GM21360 (cell line): Measurements from ENCODE around the gene MYRFL.
"Not testable (repeated sequence)": the region's sequence is repeated elsewhere in the genome, so short reads cannot be mapped to it uniquely, and the experiment has no call there.

ENCODE experiments used
- ATAC-seq: cut with Tn5 transposase; IDR thresholded peaks from one replicate; pipeline ENCODE4 v1.9.1; 2021; ENCODE audit warnings: mild to moderate bottlenecking, moderate library complexity; ENCODE audit not compliant: unreplicated experiment

Gene MYRFL

DNA sequence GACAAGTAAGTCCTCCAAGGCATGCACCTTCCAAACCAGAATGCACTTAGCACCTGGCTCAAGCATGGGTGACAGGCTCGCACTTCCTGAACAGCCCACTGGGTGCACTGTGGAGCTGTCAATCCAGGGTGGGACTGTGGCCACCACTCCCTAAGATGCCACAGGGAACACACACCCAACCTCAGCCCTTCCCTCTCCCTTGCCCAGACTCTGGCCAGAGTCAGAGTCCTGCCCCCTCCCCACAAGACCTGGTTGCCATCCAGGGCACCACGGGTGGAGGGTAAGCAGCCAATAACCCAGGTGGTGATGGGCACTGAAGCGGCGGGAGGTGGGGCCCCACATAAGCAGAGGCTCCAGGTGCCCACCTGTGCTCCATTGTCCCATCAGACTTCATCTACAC, 160.6 kb downstream of the MYRFL start:
- ATAC-seq: peak; percentile 97

DNA sequence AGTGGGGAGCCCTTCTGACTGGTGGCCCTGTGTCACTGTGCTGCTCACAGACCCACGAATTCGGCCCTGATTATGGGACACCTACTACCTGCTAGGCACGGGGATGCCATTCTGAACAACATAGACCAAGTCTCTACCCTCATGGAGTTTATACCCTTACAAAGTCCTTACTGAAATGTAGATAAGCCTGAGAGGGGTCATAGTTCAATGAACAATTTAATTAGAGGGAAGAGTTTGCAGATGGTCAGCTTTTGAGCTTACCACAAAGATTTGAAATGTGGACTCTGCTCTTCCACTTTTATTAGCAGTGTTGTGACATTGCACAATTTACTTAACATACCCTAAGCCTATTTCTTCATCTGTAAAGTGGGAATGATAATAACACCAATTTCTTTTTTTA, 161.1 kb downstream of the MYRFL start:
- ATAC-seq: no peak

DNA sequence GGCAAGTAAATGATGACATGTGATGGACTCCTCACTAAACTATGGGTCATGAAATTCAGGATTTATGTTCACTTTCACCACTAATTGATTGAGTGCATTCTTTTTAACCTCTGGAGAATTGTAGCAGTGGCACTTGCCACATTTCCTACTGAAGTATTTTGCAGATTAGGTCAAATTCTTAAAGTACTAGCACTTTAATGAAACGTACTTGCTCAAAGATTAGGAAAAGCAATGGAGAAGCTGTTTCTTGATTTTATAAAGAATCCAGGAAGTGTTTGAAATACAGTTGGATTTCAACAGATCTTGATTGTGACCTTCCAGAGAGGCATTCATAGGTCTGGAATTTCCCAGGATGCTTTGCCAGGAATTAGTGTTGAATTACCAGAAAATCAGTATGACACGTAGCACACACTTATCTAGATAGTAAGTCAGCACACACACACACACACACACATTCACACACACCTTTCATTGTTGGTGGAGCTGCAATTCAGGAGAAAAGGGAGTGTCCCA, 162.6 kb downstream of the MYRFL start:
- no peak for ATAC-seq

DNA sequence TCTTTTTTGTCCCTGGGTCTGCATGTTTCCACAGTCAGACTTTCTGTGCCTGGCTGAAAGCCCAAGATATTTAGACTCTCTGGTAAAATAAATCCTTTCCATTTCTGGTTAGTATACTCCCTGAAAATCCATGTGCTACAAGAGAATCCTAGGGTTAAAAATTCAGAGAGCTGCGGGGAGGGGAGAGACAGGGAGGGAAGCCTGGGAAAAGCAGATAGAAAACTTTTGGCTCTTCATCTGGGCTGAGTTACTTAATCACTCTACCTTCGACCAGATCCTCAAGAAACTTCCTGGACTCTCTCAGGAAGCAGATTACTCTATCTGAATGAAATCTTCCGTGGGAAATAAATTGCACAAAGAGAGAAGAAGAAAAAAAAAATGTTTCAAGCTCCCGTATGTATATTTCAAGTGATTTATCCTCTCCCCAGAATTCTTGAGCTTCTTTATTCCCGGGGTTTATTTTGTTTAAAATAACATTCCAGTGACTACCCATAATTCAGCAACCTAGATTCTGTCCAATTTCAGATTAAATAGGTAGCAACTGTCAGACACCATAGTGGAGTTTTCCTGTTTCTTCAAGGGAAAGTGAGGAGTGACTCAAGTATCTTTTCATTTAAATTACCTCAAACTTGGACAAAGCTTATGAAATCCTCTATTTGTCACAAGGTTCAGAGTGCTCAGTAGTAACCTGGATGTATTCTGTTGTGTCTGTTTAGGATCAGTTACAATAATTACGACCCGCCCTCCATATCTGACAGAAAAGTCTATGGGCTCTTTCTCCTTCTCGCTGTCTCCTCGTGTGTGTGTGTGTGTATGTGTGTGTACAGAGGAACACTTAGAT, 163.7 kb downstream of the MYRFL start:
- no peak for ATAC-seq

DNA sequence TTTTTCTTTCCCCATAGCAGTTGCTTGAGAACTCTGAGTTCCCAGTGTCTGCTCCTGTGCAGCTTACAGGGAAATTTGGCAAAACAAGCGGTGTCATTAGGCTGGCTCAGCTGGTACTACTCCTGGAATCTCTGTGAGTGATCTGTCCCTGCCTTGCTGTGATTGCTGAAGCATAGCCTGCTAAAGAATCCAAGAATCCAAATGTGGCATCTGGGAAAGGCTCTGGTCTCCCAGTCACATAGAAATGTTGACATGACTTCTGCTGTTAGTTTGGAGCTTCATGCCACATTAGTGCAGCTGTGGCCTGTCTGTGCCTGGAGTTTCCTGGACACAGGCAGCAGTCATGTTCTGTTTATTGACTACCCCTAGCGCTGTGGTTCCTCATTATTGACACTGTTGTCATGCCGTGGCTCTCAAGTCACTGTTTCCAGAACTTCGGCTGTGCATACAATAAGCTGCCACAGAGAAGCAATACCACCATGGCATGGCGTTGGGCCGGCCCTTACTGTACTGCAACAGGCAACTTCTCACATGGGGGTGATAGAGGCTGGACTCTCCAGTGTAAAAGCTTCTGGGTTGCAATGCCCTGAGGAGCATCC, 166.8 kb downstream of the MYRFL start:
- ATAC-seq: no peak

DNA sequence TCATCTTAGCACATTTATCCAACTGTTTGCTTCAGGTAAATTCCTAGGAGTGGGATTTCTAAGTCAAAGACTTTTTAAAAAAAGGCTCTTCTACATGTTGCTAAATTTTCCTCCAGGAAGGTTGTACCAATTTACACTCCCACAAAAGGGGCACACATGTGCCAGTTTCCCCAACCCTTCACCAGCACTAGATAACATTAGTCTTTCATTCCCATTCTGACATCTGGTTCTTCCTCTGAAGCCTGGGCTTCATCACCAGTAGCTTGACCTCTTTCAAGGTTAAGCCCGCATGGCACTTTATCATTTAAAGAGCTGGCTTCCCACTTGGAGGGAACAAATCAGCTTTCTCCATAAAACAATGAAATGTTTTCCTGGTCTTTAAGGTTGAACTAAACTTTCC, 168.4 kb downstream of the MYRFL start:
- ATAC-seq: no peak

DNA sequence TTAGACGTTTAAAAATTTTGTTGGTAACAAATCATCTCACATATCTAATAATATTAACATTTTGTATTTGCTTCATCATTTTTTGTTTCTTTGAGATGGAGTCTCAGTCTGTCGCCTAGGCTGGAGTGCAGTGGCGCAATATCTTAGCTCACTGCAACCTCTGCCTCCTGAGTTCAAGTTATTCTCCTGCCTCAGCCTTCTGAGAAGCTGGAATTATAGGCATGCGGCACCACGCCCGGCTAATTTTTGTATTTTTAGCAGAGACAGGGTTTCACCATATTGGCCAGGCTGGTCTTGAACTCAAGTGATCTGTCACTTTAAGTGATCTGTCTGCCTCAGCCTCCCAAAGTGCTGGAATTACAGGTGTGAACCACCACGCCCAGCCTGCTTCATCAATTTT, 169.1 kb downstream of the MYRFL start:
- ATAC-seq: not testable (repeated sequence)

DNA sequence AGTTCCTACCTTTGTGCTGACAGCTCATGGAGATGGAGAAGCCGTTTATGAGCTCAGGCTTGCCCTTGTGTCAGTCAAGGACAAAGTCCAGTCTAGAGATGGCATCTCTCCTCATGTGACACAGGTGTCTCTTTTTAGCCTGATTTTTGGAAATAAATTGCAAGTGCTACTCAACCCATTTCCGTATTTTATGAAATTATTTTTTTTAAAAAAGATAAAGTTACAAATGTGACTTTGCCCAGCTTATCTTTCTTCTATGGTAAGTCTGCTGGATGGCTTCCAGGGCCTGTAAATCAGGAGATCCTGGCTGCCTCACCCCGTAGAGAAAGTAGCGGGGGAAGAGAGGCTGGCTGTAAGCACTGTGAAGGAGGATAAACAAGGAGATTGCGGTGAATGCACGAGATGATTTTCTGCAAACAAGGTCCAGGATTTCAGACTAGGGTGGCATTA, 169.7 kb downstream of the MYRFL start:
- ATAC-seq: no peak

DNA sequence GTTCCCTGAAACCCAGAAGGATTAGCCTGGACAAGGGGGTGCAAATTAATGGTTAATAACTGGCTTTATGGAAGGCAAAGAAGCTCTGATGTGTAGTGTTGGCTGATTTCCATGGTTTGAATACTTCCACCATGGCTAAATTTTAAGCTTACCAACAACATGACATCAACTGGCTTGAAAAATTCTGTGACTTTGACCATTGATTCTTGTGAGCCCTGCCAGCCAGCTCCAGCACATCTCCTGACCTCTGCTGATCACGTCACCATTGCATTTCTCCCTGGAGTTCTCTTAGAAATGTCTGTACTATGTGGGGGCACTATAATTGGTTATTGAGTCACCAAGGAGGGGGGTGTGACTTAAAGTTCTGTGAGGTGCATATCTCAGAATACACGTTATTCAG, 171.2 kb downstream of the MYRFL start:
- no peak for ATAC-seq

DNA sequence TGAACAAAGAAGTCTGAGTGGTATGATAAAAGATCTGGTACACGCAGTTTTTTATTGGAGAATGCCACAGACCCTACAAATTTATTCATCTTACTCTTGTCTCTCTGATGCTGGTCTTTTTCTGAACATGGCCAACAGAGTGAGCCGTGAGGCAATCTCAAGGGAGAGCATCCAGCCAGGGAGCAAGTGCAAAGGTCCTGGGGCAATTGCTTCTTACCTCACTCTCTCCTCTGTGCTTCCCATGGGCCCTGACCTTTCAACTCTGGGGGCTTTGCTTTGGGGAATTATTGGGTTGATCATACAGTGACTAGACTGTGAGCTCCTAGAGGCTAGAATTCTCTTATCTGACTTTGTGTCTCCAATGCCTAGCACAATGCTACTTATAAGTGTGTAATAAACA, 171.7 kb downstream of the MYRFL start:
- ATAC-seq: no peak

DNA sequence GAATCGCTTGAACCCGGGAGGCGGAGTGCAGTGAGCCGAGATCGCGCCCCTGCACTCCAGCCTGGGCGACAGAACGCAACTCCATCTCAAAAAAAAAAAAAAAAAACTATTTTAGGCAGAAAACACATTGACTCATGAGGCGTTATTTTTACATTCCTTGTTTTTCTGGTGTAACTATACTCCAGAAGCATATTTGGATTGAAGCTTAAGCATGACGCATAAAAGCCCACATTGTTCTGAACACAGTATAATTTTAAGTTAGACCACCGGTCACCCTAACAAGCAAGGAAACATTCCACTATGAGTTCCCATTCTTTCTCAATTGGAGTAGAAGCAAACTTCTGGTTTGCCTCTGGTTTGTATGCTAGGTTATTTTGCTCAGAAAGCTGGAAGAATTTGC, 173.0 kb downstream of the MYRFL start:
- no peak for ATAC-seq

DNA sequence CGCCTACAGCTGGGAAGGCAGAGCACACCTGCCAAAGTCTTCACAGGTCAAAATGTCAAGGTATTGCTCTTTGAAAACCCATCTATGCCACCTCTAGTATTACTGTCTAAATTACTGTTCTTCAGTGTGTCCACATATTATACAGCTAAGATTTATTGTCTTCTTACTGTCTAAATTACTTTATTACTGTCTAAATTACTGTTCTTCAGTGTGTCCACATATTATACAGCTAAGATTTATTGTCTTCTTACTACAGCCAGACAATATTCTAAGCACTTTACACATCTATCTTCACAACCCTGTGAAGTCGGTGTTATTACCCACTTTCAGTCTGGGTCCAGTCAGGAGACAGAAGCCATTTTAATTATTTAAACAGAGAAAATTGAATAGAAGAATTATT, 173.9 kb downstream of the MYRFL start:
- ATAC-seq: no peak

DNA sequence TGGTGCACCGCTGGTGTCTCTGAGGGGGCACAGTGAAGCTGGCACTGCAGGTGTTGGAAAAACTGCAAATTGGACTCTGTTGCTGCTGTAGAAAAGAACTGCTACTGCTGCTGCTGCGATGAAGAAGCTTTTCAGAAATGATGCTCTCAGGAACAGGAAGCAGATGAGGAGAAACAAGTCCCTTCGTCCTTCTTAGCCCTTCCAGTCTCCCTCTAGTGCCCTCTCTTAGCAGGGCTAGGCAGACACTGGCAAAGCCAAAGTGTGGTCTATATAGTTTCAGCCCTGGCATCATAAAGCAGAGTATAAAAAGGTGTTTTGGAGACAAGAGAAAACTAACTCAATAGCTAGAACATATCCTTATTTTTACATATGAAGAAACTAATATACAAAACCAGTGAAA, 174.5 kb downstream of the MYRFL start:
- ATAC-seq: no peak

DNA sequence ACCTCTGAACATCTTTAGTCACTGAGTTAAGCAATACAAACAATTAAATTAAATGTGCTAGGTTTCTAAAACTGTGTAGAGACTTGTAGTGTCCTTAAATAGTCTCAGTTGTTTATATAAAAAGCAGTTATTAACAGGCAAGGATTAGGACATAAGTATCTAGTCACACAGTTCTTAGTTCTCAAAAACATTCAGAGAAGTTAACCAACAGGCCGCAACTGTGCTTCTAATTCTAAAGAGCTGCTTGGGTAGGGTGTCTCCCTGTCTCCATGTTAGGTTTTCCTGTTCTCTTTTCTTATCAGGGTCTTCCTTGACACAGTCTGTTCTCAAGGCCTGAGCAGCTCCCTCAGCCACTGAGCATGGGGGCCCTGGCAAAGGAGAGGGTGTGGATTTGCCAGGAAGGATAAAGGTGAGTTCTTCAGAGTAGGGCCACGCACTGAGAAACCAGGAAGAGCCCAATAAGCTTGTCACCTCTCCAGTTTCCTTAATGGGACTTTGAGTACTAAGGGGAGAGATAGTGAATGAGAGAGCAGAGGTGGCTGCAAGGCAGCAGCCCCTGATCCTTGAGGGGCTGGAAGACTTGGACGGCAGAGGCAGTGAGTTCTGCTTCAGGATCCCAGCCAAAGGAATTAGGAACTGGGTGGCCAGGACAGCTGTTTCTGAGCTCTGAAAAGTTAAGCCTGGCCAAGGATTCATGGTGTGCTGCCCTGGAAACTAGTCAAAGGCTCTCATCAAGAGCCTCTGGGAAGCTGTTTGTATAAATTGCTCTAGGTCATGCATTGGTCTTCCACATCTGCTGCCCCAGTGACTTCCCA, 177.3 kb downstream of the MYRFL start:
- ATAC-seq: no peak

DNA sequence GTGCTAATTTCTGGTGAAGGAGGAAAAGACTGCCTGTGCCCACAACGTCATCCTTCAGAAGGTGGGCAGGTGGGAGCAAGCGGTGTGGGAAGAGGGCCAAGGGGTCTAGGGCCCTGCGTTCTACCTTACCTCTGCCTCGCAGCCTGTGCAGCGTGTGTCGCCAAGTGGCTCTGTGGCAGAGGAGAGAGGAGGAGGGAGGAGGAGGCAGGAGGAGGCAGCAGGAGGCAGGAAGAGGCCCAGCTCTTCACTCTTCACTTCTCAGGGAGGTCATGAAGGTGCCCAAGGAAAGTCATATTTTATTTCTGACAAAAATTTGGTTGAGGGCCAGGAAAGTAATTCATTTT, 177.9 kb downstream of the MYRFL start:
- ATAC-seq: no peak

DNA sequence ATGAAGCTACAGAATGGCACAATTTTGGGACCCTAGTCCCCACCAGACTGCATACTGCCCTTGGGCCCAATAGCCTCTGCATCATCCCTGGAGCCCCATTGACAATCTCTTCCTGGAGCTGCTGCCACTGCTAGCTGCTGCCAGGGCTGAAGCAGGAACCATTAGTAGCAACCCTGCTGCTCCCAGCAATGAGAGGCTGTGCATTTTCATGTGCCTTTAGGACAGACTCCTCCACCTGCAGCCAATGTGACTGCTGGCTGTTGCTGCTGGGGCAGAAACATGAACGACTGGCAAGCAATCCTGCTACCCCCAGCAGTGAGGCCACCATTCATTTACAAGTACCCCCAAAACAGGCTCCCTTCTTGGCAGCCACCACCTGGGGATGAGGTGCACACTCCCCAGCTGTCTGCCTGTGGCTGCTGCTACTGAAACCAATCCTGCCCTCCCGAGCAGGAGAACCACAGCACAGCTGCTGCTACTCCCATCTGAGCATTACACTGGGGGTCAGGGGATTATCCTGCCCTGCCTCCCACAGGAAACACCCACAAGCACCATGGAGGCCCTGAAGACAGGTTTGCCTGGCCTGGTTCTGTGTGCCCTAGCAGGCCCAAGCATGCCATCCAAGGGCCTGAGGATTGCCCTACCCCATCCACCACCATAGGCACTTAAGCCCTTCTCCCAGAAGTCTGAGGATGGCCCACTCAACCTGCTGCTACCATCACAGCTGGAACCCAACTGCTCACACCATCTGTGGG, 181.0 kb downstream of the MYRFL start:
- no peak for ATAC-seq

DNA sequence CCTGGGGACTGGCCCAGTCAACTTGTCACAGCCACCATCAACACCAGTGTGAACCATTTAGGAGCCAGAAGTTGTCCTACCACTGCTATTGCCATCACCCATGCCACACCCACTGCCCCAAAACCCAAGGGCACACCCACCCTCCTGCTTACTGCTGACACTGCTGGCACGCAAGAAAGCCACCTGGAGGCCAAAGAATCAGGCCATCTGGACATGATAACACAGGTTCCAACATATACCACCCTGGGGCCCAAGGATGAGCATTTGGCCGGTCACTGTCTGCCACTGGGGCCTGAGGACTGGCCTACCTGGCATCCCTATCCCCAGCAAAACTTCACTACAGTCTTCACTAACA, 181.6 kb downstream of the MYRFL start:
- ATAC-seq: no peak

DNA sequence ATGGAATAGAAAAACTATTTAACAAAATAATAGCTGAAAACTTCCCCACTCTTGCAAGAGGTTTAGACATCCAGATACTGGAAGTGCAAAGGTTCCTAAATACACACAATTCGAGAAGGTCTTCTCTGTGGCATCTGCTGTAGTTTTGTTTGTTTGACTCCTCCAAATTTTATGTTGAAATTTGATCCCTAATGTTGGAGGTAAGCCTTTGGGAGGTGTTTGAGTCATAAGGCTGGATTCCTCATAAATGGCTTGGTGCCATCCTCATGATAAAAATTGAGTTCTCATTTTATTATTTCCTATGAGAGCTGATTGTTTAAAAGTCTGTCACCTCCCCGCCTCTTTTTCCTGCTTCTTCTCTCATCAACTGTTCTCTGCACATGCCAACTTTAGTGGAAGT, 182.7 kb downstream of the MYRFL start:
- no peak for ATAC-seq
